GM18517 (cell line): ENCODE measurements around the gene MAGOH.

Experiments used
- ATAC-seq: cut with Tn5 transposase; IDR thresholded peaks from one replicate; pipeline ENCODE4 v1.9.1; 2021; ENCODE audit warnings: mild to moderate bottlenecking, moderate library complexity; ENCODE audit not compliant: unreplicated experiment

MAGOH gene

GRCh38 chr1:53271446-53272090 is 33.2 kb upstream of the MAGOH start:
- no peak for ATAC-seq

- no peak for ATAC-seq
Measured at GRCh38 chr1:53270873-53271272, 32.6 kb upstream of the MAGOH start.

- no peak for ATAC-seq
Measured at GRCh38 chr1:53270107-53270506, 31.8 kb upstream of the MAGOH start.

- no peak for ATAC-seq
Measured at GRCh38 chr1:53267761-53268160, 29.4 kb upstream of the MAGOH start.

GRCh38 chr1:53266038-53266437 is 27.7 kb upstream of the MAGOH start:
- ATAC-seq, result no peak

GRCh38 chr1:53265581-53265980 is 27.3 kb upstream of the MAGOH start:
- ATAC-seq, result no peak

- no peak for ATAC-seq
Measured at GRCh38 chr1:53264048-53264447, 25.7 kb upstream of the MAGOH start.

- ATAC-seq, result no peak
Measured at GRCh38 chr1:53262000-53262399, 23.7 kb upstream of the MAGOH start.

GRCh38 chr1:53260631-53261247 is 22.4 kb upstream of the MAGOH start:
- ATAC-seq, result no peak

GRCh38 chr1:53259932-53260331 is 21.6 kb upstream of the MAGOH start:
- no peak for ATAC-seq

GRCh38 chr1:53258216-53258615 is 19.9 kb upstream of the MAGOH start:
- no peak for ATAC-seq

- no peak for ATAC-seq
Measured at GRCh38 chr1:53257454-53258081, 19.2 kb upstream of the MAGOH start.

GRCh38 chr1:53256511-53257453 is 18.5 kb upstream of the MAGOH start:
- no peak for ATAC-seq

- ATAC-seq, result no peak
Measured at GRCh38 chr1:53255031-53255430, 16.7 kb upstream of the MAGOH start.

GRCh38 chr1:53254011-53254640 is 15.8 kb upstream of the MAGOH start:
- no peak for ATAC-seq

- no peak for ATAC-seq
Measured at GRCh38 chr1:53250325-53250724, 12.0 kb upstream of the MAGOH start.

- no peak for ATAC-seq
Measured at GRCh38 chr1:53249706-53250105, 11.4 kb upstream of the MAGOH start.

- ATAC-seq, result no peak
Measured at GRCh38 chr1:53246261-53247134, 8.2 kb upstream of the MAGOH start.

GRCh38 chr1:53244141-53244540 is 5.8 kb upstream of the MAGOH start:
- no peak for ATAC-seq

GRCh38 chr1:53242381-53242780 is 4.1 kb upstream of the MAGOH start:
- ATAC-seq, result no peak
